GM18861 (cell line): ENCODE data around the gene EML6.
A peak's percentile ranks its signal among the peaks of the same experiment; 100 is the strongest.
"Not testable (repeated sequence)": the region's sequence is repeated elsewhere in the genome, so short reads cannot be mapped to it uniquely, and the experiment has no call there.

Experiments used
- ATAC-seq: cut with Tn5 transposase; IDR thresholded peaks from one replicate; pipeline ENCODE4 v1.9.1; 2021; ENCODE audit not compliant: unreplicated experiment

The EML6 gene

DNA sequence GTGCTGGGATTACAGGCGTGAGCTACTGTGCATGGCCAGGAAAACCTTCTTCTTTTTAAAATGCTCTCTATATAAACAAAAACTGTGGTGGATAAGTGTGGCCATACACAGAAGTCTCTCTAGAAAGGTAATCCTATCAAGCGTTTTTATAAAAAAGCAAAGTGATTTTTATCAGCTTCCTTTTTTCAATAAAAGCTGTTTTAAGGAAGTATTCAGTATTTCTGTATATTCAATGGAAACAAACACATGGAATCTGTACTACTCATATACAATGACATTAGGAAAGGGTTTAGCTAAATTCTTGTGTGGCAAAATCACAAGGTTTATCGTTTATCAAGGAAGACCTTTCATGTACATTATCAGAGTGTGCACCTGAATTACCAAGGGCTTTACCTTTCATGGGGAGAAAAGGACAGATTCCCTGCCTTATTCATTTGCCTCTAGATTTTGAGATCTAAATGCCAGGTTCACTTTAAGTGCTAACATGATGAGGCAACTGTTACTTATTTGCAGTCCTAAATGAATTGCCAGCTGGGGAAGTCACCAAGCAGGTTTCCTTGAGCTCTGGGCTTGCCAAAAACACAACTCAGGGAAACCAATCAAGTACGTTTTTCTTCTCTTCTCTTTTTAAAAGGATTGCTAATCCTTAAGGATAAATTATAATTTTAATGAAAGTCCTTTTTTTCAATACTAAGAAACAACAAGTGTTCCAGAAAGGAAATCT lies 256.0 kb downstream of the EML6 start:
- ATAC-seq: no peak

DNA sequence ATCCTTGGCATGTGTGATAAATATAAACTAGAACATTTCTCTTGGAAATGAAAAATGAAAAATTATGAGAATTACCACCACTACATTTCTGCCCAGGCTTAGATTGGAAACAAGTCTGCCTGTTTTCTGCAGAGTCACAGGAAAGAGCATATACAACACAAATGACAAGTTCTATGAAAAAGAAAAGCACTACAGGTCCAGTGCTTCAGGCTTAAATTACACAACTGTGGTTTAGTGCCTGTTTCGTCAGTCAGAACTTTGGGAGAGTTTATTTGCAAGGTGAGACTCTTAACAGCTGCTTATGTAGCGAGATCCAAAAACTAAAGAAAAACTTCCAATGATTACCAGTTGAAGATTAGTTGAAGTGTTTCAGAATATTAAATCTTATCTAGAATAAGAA lies 257.9 kb downstream of the EML6 start:
- ATAC-seq: no peak

DNA sequence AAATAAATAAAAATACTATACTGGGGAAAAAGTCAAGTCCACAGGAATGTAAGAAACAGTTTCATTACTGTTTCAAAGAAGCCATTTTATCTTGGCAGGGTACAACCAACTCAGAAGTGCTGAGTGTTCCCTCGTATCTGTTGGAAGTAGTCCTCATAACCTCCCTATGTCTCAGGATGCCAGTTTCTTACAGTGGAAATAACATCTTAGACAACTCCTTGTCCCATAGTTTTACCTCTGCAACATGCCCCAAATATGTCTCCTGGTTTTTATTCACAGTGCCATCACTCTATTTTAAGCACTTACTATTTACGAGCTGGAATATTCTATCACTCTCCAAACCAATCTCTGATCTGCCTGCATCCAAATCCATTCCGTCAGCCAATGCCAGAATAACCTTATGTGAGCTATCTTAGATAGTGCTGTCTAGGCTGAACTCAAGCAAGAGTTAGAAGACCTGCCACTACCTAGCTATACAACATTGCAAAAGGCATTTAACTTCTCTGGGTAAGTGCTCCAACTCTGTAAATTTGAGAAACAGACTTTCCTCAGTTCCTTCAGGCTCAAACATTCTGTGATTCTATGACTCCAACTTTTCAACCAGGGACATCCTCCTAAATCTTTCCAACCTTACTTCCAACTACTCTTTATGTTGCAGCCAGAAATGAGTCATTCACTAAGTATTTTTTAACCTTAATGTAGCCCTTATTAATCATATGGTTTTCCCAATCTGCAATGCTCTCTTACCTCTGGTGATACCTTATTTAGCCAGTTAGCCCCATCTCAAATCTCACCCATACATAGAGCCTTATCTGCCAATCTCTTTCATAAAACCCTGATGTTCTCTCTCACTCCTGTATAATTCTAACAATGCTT lies 260.1 kb downstream of the EML6 start:
- no peak for ATAC-seq

DNA sequence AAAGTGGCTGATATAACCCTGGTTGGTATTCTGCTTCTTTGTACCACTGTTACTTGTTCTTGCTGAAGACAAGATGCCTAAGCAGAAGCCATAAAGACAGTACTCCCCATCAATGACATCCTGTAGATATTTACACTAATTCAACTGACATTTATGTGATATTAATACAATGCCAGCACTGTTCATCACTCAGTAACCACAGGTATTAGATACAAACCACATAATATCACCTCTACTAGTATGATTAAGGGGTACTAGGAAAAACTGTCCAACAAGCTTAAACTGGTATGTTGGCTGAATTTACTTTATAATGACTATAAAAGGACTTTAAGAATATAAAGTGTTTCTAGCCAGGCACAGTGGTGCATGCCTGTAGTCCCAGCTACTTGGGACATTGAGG lies 261.0 kb downstream of the EML6 start:
- no peak for ATAC-seq

DNA sequence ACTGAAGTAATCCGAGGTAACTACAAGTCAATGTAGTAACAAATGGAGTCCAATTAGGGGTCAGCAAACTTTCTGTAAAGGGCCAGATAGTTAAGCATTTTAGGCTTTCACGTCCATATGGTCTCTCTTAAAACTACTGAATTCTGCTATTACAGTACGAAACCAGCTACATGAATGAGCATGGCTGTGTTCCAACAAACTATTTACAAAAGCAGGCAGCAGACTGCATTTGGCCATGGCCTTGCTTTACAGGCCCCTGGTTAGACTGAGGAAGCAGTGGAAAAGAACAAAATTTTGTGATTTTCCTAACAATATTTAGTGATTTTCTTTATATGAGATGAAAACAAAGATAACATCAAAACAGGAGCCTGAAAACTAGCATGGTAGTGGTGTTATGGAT lies 262.8 kb downstream of the EML6 start:
- ATAC-seq: no peak

DNA sequence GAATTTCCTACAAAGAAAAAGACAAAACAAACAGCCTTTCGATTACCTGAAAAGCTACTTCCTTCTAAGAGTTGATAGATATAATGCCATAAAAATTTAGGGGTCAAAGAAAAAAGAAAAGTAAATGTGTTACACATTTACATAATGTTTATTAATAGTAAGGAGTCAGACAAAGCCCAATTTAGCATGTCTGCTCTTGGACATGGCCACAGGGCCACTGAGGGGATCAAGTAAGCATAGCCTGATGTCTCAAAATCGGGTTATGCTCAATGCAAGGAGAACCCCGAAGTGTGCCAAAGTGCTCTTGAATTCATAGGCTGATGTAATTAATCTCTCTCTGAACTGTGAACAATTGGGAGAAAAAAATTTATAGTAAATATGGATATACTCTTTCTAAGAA lies 265.1 kb downstream of the EML6 start:
- ATAC-seq: no peak

DNA sequence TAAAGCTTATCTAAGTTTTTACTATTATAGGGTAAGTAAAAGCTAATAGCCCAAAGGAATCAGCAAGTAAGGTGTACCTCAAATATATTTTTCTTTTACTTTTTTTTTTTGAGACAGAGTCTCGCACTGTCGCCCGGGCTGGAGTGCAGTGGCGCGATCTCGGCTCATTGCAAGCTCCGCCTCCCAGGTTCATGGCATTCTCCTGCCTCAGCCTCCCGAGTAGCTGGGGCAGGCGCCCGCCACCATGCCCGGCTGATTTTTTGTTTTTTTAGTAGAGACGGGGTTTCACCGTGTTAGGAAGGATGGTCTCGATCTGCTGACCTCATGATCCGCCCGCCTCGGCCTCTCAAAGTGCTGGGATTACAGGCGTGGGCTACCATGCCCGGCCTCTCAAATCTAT lies 267.2 kb downstream of the EML6 start:
- not testable (repeated sequence) for ATAC-seq

DNA sequence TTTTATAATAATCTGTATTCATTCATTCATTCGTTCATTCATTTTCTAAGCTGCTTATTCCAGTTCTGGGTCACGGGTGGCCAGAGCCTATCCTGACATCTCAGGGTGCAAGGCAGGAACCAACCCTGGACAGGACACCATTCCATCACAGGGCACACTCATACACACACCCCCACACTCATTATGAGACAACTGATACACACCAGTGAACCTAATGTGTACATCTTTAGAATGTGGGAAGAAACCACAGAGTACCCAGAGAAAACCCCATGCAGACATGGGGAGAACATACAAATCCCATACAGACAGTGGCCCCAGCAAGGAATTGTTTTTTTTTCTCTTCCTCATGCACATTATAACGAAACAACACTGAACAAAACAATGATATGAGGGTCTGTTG lies 272.1 kb downstream of the EML6 start:
- ATAC-seq: no peak

DNA sequence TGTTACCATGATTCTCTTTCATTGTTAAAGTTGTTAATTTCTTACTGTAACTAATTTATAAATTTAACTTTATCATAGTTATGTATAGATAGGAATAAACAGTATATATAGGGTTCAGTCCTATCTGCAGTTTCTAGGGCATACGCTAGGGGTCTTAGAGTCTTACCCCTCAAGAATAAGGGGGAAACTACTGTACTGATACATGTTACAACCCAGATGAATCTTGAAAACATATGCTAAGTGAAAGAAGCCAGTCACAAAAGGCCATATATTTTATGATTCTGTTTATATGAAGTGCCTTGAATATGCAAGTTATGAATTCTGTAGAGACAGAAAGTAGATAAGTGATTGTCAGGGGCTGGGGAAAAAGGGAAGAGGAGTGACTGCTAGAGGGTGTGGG lies 274.4 kb downstream of the EML6 start:
- no peak for ATAC-seq

DNA sequence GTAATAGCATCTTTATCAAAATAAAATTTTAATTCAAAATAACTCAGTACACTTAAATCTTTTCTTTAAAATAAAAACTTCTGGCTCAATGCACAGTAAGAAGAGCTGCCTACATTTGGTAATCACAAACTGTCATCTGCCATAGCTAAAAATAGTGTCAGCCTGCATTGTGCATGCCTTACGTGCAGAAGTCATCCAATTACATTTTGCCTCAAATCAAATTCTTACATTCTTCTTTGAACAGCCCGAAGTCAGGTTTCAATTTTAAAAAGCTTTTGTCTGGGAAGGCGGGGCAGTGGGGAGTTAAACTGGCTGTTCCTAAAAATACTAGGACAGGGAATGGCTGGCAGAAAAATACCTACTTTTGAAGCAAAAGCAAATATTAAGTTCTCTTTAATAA lies 275.7 kb downstream of the EML6 start:
- no peak for ATAC-seq

DNA sequence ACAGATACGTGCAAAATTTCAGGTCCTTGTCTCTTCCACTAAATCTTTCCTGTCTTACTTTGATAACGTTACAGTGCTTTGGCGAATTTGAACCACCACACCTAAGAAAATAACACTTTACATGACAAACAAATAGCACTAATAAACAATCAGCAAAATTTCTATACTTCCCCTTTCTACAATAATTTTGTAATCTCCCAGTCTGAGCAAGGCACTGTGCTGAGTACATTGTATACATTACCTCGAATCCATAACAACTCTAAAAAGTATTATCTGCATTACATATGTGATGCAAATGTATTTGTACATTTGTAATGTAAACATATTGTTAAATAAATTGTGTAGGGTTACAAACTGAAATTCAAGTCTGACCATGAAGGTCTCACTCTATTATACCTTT lies 276.9 kb downstream of the EML6 start:
- no peak for ATAC-seq

DNA sequence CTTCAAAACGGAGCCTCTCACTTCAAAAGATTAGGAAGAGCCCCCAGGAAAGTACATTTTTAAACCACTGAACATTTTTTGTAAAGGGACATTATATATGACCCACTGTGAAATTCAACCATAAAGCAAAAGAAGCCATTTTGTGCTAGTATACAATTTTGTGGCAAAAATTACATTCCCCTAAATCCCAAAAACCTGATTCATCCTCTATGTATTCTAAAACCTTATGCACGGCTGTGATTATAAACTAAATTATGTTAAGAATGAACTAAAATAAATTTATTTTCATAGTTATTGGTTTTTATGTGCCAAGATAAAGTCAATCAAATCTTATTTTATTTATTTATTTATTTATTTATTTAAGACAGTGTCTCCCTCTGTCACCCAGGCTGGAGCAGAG lies 278.3 kb downstream of the EML6 start:
- ATAC-seq: no peak

DNA sequence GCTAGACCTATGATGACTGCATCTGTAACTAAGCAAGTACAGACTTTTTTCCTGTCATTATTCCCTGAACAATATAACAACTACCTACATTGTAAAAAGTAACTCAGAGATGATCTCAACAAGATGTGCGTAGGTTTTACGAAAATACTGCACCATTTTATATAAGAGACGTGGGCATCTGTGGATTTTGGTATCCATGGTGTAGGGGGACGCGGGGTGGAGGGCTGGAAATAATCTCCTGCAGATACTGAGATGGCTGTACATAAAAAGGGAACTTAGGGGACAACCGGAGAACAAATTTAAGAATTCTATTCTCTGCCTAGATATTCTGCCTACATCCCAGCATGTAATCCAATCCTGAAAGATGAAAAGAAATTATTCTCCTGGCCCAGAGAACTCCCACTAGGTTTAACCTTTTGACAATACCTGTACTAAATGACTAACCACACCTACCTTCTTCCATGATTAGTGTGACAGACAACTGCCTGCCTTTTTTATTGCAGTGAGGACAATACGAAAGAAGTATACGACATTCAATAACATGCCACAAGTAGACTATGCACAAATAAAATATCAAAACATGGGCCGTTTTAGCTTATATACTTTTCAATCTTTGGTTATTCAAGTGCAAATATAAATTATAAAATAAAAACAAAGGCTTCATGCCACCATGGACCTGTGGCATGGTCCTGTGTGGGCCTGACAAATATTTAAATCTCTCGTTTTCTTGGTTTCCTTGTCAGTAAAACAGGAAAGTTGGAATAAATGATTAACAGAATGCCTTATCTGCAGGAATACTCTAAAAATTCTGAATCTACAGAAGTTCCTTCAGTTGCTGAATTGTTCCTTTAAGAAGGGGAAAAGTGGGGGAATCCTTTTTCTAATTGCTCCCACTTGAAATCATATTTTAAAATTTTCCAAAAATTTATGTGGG lies 280.5 kb downstream of the EML6 start:
- ATAC-seq: no peak

DNA sequence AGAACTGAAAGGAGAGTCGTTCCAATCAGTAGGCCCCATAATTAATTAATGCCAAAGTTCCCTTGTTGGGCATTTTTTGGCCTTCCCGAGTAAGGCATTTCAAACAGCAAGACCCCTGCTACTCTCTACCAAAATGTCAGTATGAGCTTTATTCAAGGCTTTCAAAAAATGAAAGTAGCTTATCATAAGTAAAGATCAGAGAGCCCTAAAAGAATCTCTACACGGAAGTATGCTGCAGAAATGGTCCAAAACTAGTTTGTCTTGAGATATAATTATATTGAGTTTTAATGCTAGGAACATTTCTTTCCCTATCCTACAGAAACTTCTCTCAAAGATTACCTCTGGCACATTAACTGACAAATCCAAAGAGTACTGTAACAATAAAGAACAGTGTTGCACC lies 282.8 kb downstream of the EML6 start:
- ATAC-seq: no peak

DNA sequence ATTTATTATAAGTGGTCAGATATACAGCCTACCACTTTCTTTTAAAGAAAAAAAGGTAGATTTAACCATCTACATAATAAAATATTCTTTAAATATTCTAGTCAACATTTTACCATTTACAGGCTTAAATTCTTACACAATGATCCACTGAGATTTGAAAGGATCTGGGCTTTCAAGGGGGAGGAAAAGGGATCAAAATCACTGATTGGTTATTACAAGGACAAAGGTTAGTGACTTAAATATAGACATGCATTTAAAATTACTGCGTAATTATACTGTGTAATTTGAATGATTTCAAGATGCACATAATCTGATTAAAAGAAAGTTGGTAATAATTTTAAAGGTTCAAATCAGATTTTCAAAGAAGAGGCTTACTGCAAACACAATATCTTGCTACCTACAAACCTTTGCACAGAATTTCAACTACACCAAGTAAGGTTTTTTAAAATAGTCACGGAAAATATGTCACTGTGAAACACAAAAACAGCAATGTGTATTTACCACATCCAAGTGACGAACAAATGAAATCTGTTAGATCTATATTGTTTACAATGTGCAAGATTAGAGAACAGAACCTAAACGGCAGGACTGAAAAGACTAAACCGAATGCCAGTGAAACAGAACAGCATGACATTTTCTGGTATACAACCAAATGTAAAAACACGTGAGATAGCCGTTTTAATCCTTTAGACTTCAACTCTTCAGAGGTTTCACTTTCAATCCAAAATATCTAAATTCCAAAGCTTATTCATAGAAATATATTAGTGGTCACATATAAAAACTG lies 286.0 kb downstream of the EML6 start:
- peak; percentile 1 for ATAC-seq

DNA sequence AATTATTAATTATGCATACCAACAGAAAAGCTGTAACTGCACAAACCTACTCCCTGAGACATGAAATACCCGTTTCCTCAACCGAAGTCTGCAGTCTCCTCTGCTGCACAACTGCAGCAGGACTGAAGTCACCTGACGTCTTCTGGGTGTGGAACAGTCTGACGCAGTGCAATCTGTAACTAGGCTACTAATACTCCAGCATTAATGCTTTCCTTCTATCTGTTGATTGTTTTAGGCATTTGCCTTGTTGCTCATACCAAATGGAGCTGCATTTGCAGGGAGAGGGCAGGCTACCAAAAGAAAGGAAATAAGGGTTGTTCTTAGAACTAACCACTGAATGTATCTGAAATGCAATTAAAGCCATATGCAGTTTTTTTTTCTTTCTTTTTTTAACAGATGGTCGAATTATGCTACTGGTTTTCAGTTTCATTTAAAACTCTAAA lies 286.7 kb downstream of the EML6 start:
- ATAC-seq: peak; percentile 91

DNA sequence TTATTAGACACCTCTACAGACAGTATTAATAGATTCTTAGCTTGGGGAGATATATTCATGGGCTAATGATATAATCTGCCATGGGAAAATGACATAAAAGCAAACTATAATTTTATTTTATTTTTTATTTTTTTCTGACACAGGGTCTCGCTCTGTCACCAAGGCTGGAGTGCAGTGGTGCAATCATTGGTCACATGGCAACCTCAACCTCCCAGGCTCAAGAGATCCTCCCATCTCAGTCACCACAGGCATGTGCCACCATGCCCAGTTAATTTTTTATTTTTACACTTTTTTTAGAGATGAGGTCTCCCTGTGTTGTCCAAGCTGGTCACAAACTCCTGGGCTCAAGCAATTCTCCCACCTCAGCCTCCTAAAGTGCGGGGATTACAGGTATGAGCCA lies 287.5 kb downstream of the EML6 start:
- no peak for ATAC-seq

DNA sequence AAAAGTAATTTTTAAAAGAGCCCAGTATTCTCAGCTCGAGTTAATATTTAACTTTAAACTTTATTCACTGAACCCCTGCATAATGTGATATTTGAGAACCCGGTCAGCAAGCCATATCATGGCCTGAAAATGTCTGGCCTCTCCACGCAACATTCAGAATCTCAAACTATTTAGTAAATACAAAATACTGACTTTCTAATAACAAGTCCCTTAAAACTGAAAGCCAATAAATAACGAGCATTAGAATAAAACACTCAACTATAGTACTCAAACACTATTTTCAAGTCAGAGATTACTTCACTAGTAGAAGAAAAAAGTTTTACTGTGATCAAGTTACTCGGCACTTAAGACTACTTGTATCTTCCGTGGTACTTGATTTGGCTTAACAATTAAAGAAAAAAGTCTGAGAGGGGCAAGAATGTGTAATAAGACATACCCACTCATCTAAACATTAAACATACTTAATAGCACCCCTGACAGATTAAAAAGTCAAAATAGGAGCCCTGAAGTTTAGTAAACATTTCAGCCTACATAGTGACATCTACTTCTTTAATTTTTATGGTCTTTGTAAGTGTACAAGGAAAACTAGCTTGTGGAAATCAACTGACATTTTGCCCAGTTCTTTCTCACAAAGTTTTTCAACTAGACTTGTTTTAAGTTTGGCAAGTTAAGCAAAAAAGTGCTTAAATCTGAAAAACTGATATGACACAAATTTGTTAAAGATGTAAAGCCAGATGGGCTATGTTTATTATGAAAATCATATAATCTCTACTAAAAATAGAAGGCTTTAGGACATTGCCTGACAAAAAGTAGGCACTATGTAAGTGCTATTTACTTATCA lies 288.6 kb downstream of the EML6 start:
- no peak for ATAC-seq

DNA sequence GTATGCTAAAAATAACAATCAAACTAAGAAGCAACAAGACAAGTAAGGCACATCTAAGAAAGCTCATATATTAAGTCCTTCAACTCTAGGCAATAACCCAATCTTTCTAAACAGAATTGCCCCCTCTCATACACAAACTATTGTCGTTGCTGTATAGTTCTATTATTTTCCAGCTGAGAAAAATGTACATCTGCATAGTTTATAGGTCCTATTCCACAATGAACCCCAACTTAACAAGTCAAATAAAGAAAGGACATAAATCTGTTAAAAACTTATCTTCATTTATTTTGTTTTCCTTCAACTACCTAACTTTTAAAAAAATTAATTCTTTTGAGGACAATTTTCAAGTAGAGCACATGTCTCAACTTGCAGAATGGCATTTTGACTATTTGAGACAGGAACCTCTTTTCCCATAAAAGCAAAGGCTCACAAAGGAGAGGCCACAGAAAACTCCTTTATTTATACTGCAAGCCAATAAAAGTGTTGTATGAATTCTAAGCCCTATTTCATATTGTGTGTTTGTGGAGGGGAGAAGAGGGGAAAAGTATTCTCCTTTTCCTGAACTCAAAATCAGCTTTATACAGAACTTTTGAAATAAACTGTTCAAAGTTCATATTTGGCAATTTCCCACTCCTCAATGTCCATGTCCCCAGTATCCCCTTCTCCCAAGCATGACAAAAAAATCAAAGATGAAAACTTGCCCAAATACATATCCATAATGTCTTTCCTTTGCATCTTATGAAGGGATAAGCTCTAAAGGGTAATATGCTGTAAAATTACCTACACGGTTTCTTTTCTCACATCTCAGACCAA lies 289.4 kb downstream of the EML6 start:
- ATAC-seq: no peak
